Measurements from ENCODE around the gene NDUFS6. TPM values are rescaled to one million over a fixed set of nuclear protein-coding genes. Genes with fewer than 3 reads are reported as not detected.
A peak's percentile ranks its signal among the peaks of the same experiment; 100 is the strongest.

NDUFS6 gene
- total RNA-seq (2014; rRNA removed) (104 and 144 TPM in 2 replicates), Bru-seq, nascent RNA (percentile 91 among the genes with signal in this experiment), BruChase-seq, experiment 1, labeled RNA remaining after a 6-hour chase (percentile 87 among the genes with signal in this experiment), BruChase-seq, experiment 2, labeled RNA remaining after a 2-hour chase (percentile 94 among the genes with signal in this experiment)
- long read RNA-seq, transcript NDUFS6-201 (4 exons, 1,082 nt) = major isoform, 58 of 112 reads
- long read RNA-seq, partial matches to known transcripts = 49 of 112 reads
- long read RNA-seq, other reads (novel, unspliced or antisense) = 5 of 112 reads

DNA sequence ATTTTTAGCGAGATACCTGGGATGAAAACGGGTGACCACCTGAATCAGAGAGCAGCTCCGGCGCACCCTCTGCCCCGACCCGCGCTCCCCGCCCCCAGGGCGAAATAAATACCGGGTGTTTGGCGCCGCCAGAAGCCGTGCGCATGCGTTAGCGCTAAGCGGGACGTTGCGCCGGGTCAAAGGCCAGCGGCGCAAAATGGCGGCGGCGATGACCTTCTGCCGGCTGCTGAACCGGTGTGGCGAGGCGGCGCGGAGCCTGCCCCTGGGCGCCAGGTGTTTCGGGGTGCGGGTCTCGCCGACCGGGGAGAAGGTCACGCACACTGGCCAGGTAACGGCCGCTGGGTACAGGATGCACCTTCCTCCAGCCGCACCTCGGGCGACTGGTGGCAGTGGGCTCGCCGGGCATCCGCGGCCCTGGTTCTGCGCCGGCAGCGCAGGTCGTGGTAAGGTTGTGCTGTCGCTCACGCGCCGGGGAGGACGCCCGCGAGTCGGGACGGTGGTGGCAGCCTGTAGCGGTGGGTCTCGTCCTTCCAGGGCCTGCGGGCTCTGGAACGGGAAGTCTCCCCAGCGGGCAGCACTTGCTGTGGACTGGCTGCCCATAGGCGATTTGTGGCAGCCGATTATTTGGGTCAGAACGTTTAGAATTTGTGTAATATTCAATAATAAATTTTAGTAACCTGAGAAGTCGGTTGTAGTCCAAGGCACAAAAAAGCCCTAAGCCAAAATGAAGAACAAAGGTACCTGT lies at the start of gene NDUFS6:
Gene NDUFS6 (plus strand): TSS at position 186 of the 745 bp plus-strand sequence. CDS start 11 bp downstream, at position 197.
- ATAC-seq = peak; percentile 45
- H3K9me3 ChIP-seq (ENCODE audit: low read length) = no peaks in the 10 kb centered on the region
- H4K20me1 ChIP-seq (ENCODE audit: low read length) = peaks cover 12% of the 10 kb centered on the region; the same call in 1 of the 2 replicates
- CTCF ChIA-PET = no interaction called here
- H3K27me3 ChIP-seq (ENCODE audit: low read length) = no peaks in the 10 kb centered on the region
- peak within 1 kb of the TSS; percentile 97 for H3K4me3 ChIP-seq (ENCODE audit: low read length)
- intact Hi-C loops (cut with micrococcal nuclease) = loop anchor here (2.0 kb wide), 1 partner anchor 29 kb away; no protein-coding TSS in a partner anchor
- BruUV-seq (replicated peaks) = no TSS peak
- peak within 1 kb of the TSS; percentile 82 for H2AFZ ChIP-seq (ENCODE audit: low read length)
- peak; percentile 74 for DNase-seq
- no peaks in the 10 kb centered on the region for H3F3A ChIP-seq (ENCODE audit: low read length, unreplicated experiment)
- H3K9me2 ChIP-seq (replicated peaks; ENCODE audit: low read length) = no peaks in the 10 kb centered on the region
- POLR2A ChIA-PET (ENCODE audit: unreplicated experiment) = no interaction called here
- peaks cover 25% of the 10 kb centered on the region for H3K4me1 ChIP-seq (ENCODE audit: insufficient read depth, low read length)
- peak within 1 kb of the TSS; percentile 97 for H3K9ac ChIP-seq (ENCODE audit: low read length)
- H3K36me3 ChIP-seq (ENCODE audit: low read depth, low read length) = peaks cover 55% of the 10 kb centered on the region
- H3K4me2 ChIP-seq (ENCODE audit: low read length) = peak within 1 kb of the TSS; percentile 95
- no peak for TF ChIP-seq EZH2phosphoT487 (IDR thresholded peaks at IDR 0.05; ENCODE audit: borderline replicate concordance, low read length)
- H3K27ac ChIP-seq (ENCODE audit: low read length) = peak within 1 kb of the TSS; percentile 60
- H3K79me2 ChIP-seq (ENCODE audit: low read length) = peaks cover 95% of the 10 kb centered on the region

DNA sequence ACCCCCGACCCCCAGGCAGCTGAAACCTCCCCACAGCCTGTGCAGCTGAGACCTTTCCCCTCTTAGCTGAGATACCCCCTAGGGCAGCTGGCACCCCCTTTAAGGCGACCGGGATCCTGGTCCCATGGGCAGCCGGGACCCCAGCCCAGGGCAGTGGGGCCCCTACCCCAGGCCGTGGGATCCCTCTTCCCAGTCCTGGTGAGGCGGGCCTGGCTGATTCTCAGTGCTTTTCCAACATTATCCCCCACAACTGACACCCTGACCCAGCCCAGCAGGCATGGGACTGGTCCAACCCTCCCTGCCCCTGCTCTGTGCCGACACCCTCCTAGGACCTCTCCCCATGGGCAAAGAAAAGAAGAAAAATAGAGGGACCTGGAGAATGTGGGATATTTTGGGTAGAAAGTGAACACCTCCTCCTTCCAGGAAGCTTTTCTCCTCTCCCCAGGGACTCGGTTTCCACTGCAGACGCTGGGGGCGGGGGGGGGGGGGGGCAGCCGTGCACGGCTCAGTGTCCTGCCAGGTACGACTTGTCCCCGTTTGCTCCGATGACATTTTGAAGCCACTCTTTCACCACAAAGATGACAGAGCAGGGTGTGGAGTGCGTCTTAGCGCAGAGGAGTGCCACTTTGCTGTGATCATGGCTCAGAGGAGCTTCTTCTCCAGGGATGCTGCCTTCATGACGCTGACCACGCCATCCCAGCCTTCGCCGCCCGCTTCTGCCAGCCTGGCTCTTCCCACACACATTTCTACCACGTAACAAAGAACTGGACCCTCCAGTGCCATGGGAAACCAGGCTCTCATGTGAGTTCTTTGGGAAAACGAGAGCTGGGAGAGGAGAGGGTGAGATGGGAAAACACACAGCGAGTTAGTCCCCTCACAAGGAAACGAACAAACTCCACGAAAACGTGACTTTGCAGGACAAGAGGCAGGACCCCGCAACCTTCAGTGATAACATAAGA lies 49.1 kb upstream of the NDUFS6 start:
- BruUV-seq (replicated peaks) = no TSS peak
- H4K20me1 ChIP-seq (ENCODE audit: low read length) = no peaks in the 10 kb centered on the region
- H3K4me3 ChIP-seq (ENCODE audit: low read length) = no peak overlapping the region
- H3K27ac ChIP-seq (ENCODE audit: low read length) = no peak overlapping the region
- ATAC-seq (no peak), DNase-seq (no peak)
- H3K36me3 ChIP-seq (ENCODE audit: low read depth, low read length) = no peaks in the 10 kb centered on the region
- no peaks in the 10 kb centered on the region for H3F3A ChIP-seq (ENCODE audit: low read length, unreplicated experiment)
- CTCF ChIA-PET = no interaction called here
- no peaks in the 10 kb centered on the region for H3K9me3 ChIP-seq (ENCODE audit: low read length)
- peaks cover 84% of the 10 kb centered on the region for H3K27me3 ChIP-seq (ENCODE audit: low read length)
- H3K79me2 ChIP-seq (ENCODE audit: low read length) = no peaks in the 10 kb centered on the region
- H3K9me2 ChIP-seq (replicated peaks; ENCODE audit: low read length) = no peaks in the 10 kb centered on the region
- H3K4me1 ChIP-seq (ENCODE audit: insufficient read depth, low read length) = no peaks in the 10 kb centered on the region
- POLR2A ChIA-PET (ENCODE audit: unreplicated experiment) = no interaction called here
- H2AFZ ChIP-seq (ENCODE audit: low read length) = no peak overlapping the region
- intact Hi-C loops (cut with micrococcal nuclease) = no loop called here
- TF ChIP-seq EZH2 (IDR thresholded peaks at IDR 0.05; ENCODE audit: low read length, unreplicated experiment) = no peak
- TF ChIP-seq CTCF (conservative IDR thresholded peaks at IDR 0.05; ENCODE audit: low read depth, low read length) = no peak
- TF ChIP-seq EZH2phosphoT487 (IDR thresholded peaks at IDR 0.05; ENCODE audit: borderline replicate concordance, low read length) = no peak
- H3K9ac ChIP-seq (ENCODE audit: low read length) = no peak overlapping the region
- no peak overlapping the region for H3K4me2 ChIP-seq (ENCODE audit: low read length)

DNA sequence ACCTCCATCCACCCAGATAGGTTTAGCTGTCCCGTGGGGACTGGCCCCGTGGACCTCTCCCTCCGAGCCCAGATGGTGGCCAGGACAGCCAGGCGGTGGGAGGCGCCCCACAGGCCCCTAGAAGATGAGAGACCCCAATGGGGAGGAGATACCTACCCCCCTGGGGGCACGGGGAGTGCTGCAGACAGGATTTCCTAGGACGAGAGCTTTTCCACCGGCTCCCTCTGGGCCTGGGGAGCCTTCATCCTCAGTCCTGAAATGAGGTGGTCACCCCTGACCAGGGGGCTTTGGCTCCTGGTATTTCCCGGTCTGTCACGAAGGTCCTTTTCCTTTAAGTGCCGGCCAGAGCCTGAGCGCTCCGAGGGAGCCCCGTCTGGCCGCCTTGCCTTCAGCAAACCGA lies 48.3 kb upstream of the NDUFS6 start:
- Histone ChIP-seq H3K9me2 (replicated peaks; ENCODE audit: low read length) (no peaks in the 10 kb centered on the region), H3F3A (ENCODE audit: low read length, unreplicated experiment) (no peaks in the 10 kb centered on the region), H3K4me1 (ENCODE audit: insufficient read depth, low read length) (no peaks in the 10 kb centered on the region), H3K79me2 (ENCODE audit: low read length) (no peaks in the 10 kb centered on the region), H3K9me3 (ENCODE audit: low read length) (no peaks in the 10 kb centered on the region), H3K4me2 (ENCODE audit: low read length) (no peak overlapping the region), H3K4me3 (ENCODE audit: low read length) (no peak overlapping the region), H3K27me3 (ENCODE audit: low read length) (peaks cover 83% of the 10 kb centered on the region), H3K9ac (ENCODE audit: low read length) (no peak overlapping the region), H2AFZ (ENCODE audit: low read length) (no peak overlapping the region), H4K20me1 (ENCODE audit: low read length) (no peaks in the 10 kb centered on the region), H3K27ac (ENCODE audit: low read length) (no peak overlapping the region), H3K36me3 (ENCODE audit: low read depth, low read length) (no peaks in the 10 kb centered on the region)
- intact Hi-C loops (cut with micrococcal nuclease) = no loop called here
- TF ChIP-seq EZH2 (IDR thresholded peaks at IDR 0.05; ENCODE audit: low read length, unreplicated experiment) (no peak), EZH2phosphoT487 (IDR thresholded peaks at IDR 0.05; ENCODE audit: borderline replicate concordance, low read length) (no peak), CTCF (conservative IDR thresholded peaks at IDR 0.05; ENCODE audit: low read depth, low read length) (no peak)
- POLR2A ChIA-PET (ENCODE audit: unreplicated experiment) = no interaction called here
- DNase-seq (no peak), ATAC-seq (no peak)
- CTCF ChIA-PET = no interaction called here
- BruUV-seq (replicated peaks) = no TSS peak
